ENCODE measurements around the gene MAP3K19.

DNA sequence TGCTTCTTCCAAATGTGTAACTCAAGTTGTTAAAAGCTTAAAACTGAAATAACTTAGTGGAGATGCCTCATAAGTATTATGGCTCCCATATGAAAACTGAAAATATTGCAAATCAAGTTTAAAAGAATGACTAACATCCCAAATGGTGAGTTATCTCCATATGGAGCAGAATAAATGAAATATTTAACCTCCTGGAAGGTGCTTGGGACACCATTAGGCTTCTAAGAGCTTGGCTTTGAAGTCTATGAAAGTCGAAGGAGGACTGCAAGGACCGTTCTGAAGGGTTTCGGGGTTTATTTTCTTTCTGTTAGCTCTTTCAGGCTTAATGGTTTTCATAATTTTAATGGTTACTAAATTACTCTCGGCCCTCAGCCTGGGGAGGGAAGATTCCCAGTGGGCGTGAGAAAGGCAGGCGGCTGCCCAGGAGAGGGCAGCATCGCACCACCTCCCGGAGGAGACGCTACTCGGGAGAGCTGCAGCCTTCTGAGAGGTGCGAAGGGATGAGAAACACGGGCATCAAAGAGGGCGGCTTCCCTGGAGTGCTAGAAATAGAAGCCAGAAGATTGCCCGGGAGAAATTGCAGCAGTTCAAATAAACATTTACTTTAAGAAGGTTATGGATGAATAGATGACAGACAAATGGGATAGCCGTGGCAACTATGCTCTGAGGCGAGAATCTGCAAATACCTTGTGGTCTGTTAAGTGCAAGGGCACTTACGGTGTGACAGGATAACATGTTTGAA is 43.1 kb downstream of the MAP3K19 start:
- TF ChIP-seq JUNB (IDR thresholded peaks at IDR 0.05; ENCODE audit: unreplicated experiment), result no peak
- TF ChIP-seq, protein P1, sequence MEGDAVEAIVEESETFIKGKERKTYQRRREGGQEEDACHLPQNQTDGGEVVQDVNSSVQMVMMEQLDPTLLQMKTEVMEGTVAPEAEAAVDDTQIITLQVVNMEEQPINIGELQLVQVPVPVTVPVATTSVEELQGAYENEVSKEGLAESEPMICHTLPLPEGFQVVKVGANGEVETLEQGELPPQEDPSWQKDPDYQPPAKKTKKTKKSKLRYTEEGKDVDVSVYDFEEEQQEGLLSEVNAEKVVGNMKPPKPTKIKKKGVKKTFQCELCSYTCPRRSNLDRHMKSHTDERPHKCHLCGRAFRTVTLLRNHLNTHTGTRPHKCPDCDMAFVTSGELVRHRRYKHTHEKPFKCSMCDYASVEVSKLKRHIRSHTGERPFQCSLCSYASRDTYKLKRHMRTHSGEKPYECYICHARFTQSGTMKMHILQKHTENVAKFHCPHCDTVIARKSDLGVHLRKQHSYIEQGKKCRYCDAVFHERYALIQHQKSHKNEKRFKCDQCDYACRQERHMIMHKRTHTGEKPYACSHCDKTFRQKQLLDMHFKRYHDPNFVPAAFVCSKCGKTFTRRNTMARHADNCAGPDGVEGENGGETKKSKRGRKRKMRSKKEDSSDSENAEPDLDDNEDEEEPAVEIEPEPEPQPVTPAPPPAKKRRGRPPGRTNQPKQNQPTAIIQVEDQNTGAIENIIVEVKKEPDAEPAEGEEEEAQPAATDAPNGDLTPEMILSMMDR (conservative IDR thresholded peaks at IDR 0.05; ENCODE audit: low read depth in 2 of 2), result peak; percentile 97 to 98
- no peak for TF ChIP-seq EZH2 (IDR thresholded peaks at IDR 0.05; ENCODE audit: low read depth, unreplicated experiment)
- no peak for TF ChIP-seq EZH2phosphoT487 (IDR thresholded peaks at IDR 0.05; ENCODE audit: unreplicated experiment)
- no peak for TF ChIP-seq POLR2AphosphoS5 (IDR thresholded peaks at IDR 0.05; ENCODE audit: low read depth)
- TF ChIP-seq, protein P2, sequence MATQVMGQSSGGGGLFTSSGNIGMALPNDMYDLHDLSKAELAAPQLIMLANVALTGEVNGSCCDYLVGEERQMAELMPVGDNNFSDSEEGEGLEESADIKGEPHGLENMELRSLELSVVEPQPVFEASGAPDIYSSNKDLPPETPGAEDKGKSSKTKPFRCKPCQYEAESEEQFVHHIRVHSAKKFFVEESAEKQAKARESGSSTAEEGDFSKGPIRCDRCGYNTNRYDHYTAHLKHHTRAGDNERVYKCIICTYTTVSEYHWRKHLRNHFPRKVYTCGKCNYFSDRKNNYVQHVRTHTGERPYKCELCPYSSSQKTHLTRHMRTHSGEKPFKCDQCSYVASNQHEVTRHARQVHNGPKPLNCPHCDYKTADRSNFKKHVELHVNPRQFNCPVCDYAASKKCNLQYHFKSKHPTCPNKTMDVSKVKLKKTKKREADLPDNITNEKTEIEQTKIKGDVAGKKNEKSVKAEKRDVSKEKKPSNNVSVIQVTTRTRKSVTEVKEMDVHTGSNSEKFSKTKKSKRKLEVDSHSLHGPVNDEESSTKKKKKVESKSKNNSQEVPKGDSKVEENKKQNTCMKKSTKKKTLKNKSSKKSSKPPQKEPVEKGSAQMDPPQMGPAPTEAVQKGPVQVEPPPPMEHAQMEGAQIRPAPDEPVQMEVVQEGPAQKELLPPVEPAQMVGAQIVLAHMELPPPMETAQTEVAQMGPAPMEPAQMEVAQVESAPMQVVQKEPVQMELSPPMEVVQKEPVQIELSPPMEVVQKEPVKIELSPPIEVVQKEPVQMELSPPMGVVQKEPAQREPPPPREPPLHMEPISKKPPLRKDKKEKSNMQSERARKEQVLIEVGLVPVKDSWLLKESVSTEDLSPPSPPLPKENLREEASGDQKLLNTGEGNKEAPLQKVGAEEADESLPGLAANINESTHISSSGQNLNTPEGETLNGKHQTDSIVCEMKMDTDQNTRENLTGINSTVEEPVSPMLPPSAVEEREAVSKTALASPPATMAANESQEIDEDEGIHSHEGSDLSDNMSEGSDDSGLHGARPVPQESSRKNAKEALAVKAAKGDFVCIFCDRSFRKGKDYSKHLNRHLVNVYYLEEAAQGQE (IDR thresholded peaks at IDR 0.05; ENCODE audit: unreplicated experiment), result no peak
- TF ChIP-seq ZNF114 (CRISPR knock-in tag; IDR thresholded peaks at IDR 0.05), result no peak
- TF ChIP-seq CREB1 (CRISPR knock-in tag; IDR thresholded peaks at IDR 0.05; ENCODE audit: low read depth), result no peak
- TF ChIP-seq ZNF331 (CRISPR knock-in tag; IDR thresholded peaks at IDR 0.05; ENCODE audit: low read depth), result no peak

Data from GM23338 (cell line).